GM19324 (cell line): ENCODE results near the gene POLR1D.
A peak's percentile ranks its signal among the peaks of the same experiment; 100 is the strongest.
"Not testable (repeated sequence)": the region's sequence is repeated elsewhere in the genome, so short reads cannot be mapped to it uniquely, and the experiment has no call there.

Experiments used
- ATAC-seq: cut with Tn5 transposase; IDR thresholded peaks from one replicate; pipeline ENCODE4 v1.9.1; 2021; ENCODE audit warnings: mild to moderate bottlenecking, moderate library complexity; ENCODE audit not compliant: unreplicated experiment, low FRiP score

POLR1D gene

DNA sequence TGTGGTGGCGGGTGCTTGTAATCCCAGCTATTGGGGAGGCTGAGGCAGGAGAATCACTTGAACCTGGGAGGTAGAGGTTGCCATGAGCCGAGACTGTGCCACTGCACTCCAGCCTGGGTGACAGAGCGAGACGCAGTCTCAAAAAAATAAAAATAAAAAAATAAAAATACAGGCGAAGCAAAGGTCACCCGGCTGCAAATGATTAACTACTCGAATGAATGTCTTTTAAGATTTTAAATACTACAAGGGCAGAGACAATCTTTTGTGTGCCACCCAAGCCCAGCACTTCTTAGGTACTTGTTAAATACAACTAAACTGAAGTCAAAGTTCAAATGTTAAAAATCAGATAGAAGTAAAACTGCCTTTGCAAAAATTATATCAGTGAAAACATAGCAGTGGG is 8.1 kb upstream of the POLR1D start:
- ATAC-seq = no peak

- no peak for ATAC-seq
Measured at GRCh38 chr13:27617881-27618321, 3.8 kb upstream of the POLR1D start.

DNA sequence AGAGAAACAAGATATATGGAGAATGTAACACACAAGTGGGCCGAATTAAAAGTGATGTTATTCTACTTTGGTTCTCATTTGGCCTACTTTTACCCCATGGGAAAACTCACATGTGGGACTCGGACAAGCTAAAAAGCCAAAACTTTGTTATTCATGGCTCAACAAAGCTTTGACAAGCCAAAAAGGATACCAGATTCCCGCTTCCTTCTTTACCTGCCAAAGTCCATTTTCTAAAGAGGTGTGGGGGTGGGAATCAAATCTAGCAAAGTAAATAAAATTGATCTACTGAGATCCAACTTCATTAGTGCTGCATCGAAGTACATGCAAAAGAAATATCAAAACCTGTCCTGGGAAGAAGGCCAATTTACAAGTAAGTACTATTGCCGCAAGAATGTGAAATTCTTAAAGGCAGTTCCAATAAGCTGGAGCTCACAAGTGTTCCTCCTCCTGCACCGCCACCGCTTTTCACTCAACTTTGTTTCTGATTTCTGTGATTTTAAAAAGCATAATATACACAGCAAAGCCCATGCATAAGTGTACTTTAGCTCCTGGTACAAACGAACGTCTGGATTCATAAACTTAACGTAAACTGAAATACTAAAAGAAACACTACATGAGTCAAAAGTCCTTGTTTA is 2.5 kb upstream of the POLR1D start:
- no peak for ATAC-seq

GRCh38 chr13:27619728-27620376 is 1.8 kb upstream of the POLR1D start:
- ATAC-seq = peak; percentile 39

GRCh38 chr13:27620377-27621115 is 1.1 kb upstream of the POLR1D start, which contains the start of gene LNX2:
TSS of gene LNX2 (minus strand) at chr13:27620529. CDS start at chr13:27581703, 38,826 bp downstream.
- peak; percentile 93 for ATAC-seq

DNA sequence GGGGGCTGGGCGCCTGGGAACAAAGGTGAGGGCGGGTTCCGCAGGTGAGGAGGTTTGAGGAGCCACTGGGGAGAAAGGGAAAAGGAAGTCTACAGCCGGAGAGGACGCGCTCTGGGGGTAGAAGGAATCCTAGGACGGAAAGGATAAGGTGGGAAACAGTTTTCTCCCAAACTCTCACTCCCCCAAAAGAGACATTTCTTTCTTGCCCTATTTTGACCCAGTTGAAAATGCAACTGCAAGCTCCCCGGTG is 651 bp upstream of the POLR1D start:
- no peak for ATAC-seq

- no peak for ATAC-seq
Measured at GRCh38 chr13:27622102-27622820, 569 bp downstream of the POLR1D start.

GRCh38 chr13:27622881-27623280 is 1.2 kb downstream of the POLR1D start:
- ATAC-seq = no peak

DNA sequence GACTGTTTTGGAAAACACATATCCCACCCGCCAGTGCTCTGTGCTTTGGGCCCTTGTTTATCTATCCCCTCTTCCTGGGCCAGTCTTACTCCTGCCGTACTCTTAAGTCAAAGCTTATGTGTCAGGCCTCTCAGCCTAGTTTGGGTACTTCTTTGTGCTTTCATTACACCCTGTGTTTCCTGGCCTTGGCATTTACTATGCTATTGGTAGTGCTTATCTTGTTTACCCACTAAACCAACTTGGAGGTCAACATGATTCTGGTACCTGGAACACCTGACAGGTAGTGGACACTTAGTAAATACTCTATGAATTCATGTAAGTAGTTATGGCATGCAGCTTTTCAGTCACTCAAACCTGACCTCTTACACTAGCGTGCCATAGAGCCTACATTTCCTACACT is 2.4 kb downstream of the POLR1D start:
- no peak for ATAC-seq

- no peak for ATAC-seq
Measured at GRCh38 chr13:27625839-27626238, 4.1 kb downstream of the POLR1D start.

GRCh38 chr13:27627380-27627779 is 5.7 kb downstream of the POLR1D start:
- ATAC-seq = no peak

DNA sequence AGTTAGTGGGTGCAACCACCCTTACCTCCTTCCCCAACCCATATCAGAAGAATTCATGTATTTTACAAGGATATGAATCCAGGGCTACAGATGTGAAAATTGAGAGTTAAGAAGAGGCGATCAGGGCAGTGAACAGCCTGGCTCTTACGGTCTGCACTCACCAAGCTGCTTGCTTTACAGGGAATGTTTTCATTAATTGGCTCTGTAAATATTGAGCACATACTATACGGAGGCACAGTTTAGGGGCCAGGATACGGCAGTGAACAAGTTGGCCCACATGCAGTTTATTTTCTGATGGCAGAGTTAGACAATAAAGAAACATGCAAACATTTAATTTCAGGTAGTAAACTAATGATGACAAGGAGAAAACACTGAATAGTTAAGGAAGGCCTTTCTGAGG is 6.4 kb downstream of the POLR1D start:
- ATAC-seq = no peak

DNA sequence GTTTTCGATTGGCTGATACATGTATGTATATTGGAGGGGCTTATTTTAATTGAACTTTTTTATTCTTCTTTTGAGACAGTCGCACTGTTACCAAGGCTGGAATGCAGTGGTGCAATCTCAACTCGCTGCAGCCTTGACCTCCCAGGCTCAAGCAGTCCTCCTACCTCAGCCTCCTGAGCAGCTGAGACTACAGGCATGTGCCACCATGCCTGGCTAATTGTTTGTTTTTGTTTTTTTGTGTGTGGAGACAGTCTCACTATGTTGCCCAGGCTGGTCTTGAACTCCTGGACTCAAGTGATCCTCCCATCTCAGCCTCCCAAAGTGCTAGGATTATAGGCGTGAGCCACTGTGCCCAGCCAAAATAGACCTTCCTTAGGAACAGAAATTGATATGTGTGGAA is 7.1 kb downstream of the POLR1D start:
- ATAC-seq = not testable (repeated sequence)

- ATAC-seq = no peak
Measured at GRCh38 chr13:27631156-27631555, 9.5 kb downstream of the POLR1D start.

DNA sequence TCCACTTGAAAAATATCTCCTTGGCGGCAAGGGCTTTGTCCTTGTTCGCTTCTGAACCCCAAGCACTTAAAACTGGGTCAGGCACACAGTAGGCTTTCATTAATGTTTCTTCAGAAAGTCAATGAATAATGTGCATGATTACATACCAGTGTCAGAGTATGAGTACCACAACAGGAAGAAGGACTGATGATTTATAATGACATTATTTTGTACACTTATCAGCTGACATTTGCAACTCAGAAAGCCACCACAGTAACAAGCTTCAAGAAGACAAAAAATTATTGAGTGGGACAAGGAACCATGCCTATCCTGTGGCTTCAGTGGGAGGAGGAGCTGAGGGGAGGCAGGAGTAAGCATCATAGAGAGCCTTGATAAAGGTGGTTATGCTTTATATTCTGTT is 10.0 kb downstream of the POLR1D start:
- ATAC-seq = no peak

DNA sequence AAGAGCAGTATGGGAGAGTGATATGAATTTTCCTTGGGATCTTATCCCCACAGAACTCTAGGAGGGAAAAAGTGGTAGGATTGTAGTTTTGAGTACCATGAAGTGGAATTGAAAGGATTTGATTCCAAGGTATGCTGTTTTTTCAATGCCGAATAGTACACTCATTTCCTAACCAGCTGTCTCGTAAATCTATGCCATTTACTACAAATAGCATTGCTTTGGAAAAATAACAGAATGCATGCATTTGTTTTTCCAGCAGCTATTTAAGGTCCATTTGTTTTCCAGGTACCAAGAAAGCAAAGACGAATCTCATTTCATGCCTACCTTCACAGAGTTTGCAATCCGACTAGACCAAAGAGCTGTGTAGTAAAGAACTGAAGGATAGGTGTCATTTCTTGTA is 10.5 kb downstream of the POLR1D start:
- ATAC-seq = no peak

- no peak for ATAC-seq
Measured at GRCh38 chr13:27632648-27633047, 11.0 kb downstream of the POLR1D start.

DNA sequence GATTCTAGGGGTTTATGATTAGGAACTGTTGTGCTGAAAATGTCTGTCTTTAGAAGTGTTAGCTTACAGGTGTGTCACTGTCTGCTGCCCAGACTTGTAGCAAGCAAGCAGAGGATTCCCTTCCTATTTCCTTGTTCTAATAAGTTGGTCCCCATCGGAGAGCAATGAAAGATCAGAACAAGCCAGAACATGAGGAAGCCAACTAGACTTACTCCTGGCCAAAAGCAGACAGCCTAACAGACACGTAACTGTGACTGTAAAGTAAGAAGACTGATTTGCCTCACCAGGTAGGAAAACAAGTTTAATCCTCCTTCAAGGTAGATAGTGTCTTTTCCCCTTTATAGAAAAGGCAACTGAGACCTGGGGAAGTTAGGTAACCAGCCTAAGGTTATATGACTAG is 12.5 kb downstream of the POLR1D start:
- ATAC-seq = no peak

DNA sequence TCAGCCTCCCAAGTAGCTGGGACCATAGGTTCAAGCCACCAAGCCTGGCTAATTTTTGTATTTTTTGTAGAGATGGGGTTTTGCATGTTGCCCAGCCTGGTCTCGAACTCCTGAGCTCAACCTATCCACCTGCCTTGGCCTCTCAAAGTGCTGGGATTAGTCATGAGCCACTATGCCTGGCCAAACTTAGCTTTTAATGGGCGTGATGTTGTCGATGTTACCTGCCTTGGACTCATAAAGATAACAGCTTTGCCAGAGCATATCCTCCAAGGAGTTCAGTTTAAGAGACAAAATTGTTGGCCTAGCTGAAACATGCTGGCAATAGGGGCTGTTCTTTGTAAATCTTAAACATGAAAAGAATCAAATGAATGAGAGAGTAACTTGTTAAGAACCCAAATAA is 13.1 kb downstream of the POLR1D start:
- ATAC-seq = no peak

- no peak for ATAC-seq
Measured at GRCh38 chr13:27635266-27635665, 13.6 kb downstream of the POLR1D start.

DNA sequence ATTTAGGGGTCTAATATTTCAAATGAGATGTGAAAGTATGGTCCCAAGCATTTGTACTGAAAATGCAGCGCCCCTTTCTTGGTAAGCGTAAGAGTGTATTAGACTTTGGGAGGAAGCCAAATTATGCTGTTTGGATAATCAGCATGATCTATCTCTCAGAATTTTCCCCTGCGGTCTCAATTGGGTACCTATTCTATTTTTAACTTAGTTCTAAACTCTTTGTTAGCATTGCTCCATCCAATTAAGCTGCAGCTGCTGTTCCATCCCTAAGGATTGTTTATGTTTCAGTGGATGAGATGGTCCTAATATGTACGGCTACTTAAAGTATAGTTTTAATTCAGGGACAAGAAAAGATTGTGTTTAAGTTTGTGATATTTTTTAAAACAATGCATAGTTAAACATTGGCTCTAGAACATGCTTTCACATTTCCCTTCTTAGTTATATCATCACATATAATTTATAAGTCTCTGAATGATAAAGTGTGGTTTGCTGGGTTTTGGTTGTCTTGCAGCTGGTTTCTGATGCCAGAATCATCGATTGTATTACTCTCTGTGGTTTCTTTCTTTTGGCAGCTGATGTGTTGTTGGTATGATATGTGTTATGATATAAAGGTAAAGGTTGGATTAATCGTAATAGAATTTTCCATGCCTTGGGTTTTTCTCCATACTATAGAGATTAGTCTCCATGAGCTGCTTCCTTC is 15.0 kb downstream of the POLR1D start:
- ATAC-seq = no peak
